SK-N-DZ (cell line): ENCODE measurements around the gene PTPRG.
A peak's percentile ranks its signal among the peaks of the same experiment; 100 is the strongest.

ENCODE experiments used
- DNase-seq: peaks from one replicate; pipeline ENCODE4 v3.0.0-alpha.2; 2015; ENCODE audit warnings: low spot score

The PTPRG gene

DNA sequence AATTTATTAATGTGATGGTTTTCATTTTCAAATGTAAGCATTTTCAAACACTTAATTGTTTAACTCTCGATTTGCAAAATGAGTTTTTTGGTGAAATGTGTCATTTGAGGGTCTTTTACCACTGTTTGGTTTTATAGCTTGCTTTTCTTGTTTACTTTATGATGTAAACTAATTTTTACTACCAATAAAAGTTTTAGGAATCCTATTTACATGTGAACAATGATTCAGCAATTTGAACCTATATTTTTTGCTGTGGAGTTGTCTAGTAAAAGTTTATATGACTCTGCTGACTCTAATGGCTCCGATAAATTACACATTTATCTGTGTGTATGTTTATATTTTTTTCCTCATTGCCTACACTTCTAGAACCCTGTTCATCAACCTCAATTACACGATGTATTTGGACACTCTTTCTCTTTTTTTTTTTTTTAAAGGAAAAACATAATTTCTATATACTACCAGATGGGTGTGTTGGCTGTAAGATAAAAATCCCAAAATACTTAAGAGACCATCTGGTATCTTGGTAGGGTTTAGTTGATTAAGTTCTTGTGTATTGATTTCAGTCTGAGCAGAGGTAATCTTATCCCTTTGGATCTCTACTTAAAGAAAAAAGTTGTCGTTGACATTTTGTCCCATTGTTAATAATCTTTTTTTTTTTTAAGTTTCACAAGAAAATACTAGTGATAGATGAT is 89.5 kb downstream of the PTPRG start:
- no peak for DNase-seq

GRCh38 chr3:61657689-61658088 is 96.3 kb downstream of the PTPRG start:
- no peak for DNase-seq

- no peak for DNase-seq
Measured at GRCh38 chr3:61662861-61663260, 101.5 kb downstream of the PTPRG start.

DNA sequence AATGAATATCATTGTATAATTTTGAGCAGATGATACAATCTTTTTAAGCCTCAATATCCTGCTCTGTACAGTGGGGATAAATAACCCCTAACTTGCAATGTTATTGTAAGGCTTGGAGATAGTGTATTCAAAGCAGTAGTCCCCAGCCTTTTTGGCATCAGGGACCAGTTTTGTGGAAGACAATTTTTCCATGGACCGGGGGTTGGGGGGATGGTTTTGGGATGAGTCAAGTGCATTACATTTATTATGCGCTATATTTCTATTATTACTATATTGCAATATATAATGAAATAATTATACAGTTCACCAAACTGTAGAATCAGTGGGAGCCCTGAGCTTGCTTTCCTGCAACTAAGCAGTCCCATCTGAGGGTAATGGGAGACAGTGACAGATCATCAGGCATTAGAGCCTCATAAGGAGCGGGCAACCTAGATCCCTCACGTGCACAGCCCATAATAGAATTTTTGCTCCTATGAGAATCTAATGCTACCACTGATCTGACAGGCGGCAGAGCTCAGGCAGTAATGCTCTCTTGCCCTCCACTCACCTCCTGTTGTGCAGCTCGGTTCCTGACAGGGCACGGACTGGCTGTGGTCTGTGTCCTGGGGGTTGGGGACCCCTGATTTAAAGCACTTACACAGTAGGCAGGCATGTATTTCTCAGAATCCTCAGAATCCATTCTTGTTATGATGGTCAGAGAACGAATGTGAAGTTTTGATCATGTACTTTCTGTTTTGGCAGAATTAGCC is 102.2 kb downstream of the PTPRG start:
- DNase-seq: no peak

- DNase-seq: no peak
Measured at GRCh38 chr3:61664105-61664482, 102.7 kb downstream of the PTPRG start.

- no peak for DNase-seq
Measured at GRCh38 chr3:61665121-61665520, 103.8 kb downstream of the PTPRG start.

GRCh38 chr3:61665987-61666386 is 104.6 kb downstream of the PTPRG start:
- peak; percentile 23 for DNase-seq

GRCh38 chr3:61666615-61667330 is 105.4 kb downstream of the PTPRG start:
- DNase-seq: no peak

DNA sequence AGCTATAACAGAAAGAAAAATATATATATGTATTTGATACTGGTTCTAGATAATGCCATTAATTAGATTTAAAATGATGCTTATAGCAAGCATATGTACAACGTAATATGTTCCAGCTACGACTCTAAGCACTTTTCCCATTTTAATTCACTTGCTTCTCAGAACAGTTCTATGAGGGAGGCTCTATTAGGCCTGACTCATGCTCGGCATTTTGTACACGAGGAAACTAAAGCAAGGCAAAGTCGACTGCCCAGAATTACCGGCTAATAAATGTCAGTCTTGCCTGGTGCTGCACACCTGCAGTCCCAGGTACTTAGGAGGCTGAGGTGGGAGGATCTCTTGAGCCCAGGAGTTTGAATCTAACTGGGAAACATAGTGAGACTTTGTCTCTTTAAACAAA is 106.0 kb downstream of the PTPRG start:
- DNase-seq: no peak

DNA sequence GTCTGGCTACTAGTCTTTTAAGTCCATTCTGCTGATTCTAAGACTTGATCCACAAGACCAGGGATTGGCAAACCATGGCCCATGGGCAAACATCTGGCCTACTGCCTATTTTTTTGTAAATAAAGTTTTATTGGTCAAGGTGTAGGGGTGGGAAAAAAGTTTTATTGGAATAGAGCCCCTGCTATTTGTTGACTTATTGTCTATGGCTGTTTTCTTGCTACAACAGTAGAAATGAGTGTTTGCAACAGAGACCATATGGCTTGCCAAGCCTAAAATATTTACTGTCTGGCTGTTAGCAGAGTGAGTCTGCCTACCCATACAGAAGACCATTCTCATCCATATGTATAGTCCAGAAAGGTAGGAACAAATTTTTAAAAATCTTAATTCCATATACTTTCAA is 106.4 kb downstream of the PTPRG start:
- no peak for DNase-seq

DNA sequence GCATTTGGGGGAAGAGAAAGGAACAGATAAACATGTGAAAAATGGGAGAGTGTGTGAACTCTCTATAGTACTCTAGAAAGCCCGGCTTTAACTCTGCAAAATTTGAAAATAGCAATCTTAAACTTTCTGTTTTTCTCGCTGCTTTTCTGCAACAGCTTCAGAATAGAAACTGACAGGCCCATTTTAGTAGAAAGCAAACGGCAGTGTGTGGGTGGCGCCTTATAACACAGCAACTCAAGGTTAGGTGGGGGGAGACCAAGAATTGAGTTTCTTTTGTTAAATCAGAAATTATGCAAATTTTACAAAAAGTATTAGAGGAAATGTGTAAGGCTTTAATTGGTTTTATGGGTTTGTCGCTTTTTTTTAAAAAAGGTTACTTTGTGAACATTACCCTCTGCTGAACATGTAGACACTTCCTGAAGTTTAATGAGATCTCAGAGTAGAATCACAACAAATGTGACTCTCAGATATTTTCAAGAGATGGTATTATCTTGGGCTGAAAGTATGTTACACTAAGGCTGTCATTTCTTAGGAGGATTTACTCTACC is 107.0 kb downstream of the PTPRG start:
- DNase-seq: no peak

DNA sequence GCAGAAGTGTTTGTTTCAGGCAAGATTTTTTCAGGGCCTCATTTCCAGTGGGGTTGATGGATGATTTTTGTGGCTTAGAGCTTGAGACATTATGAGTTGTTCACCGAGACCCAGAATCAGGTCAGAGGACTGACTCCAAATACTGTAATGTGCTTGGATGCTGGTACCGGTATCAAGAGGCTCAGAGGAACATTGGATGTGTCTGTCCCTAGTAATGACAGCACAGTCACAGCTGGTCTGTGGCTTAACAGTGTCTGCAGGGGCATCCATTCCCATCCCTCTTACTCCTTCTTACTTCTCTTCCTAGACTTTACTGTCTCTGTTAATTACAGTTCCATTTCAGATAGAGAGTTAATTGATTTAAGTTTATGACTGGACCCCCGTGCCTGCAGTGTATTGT is 107.8 kb downstream of the PTPRG start:
- DNase-seq: peak; percentile 8

- DNase-seq: peak; percentile 36
Measured at GRCh38 chr3:61669668-61670299, 108.4 kb downstream of the PTPRG start.

GRCh38 chr3:61673651-61674050 is 112.3 kb downstream of the PTPRG start:
- no peak for DNase-seq

DNA sequence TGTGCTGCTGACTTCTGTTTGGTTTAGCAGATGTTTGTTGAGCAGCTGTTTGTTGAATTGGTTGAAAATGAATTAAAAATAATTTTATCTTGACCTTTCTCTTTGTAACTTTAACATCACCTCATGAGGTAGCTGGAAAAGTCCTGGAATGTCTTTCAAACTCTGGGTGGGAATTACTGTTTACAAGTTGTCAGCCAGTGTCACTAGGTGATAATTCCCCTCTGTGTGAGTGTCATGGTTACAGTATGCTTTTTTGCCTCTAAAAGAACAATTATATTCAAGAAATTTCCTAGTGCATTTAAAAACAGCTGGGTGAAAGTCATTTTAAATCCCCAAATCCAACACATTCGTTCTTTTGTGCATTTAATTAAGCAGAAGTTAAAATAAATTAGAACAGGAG is 113.2 kb downstream of the PTPRG start:
- DNase-seq: no peak

DNA sequence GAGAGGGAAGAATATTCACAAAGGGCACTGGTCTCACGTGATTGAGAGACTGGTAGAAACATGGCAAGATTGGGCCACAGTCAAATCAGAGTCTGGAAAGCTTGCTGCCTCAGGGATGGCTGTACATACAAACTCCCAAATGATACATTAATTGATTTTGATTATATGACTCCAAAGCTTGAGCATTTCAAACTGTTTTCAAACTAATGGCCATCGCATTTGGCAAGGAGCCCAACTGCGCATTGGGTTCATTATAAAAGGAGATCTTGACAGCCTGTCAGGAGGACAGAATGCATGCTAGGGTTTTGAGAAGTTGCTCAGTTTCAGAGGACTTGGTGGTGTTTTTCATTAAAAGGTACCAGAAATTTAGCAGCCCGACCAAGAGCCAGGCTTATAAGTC is 117.7 kb downstream of the PTPRG start:
- DNase-seq: no peak

DNA sequence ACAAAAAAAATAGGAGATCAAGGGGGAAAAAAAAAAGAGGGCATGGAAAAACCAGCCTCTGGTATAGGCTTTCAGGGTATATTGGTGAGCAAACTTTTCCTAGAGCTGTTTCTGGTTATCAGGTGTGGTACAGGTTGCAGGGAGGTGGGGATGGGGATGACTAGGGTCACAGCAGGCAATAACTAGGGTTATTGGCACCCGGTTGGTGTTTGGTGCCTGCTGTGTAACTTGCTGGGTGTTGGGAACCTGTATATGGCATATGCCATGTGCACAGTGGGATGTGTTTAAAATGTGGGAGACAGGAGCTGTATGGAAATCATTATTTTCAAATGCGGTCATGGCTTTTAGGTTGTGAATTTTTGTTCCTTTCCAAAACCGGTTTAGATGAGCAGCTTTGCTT is 119.2 kb downstream of the PTPRG start:
- DNase-seq: no peak

DNA sequence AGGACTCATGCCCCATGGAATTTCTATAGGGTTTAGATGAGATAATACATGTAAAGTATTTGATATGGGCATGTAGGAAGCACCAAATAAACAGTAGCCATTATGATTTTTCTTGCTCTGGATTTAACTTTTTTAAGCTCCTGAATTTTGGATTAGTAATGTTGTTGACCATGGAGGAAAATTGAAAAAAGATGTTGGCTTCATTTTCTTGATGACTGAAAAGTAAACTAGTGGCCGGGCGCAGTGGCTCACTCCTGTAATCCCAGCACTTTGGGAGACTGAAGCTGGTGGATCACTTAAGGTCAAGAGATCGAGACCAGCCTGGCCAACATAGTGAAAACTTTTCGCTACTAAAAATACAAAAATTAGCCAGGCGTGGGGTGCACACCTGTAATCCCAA is 120.3 kb downstream of the PTPRG start:
- DNase-seq: no peak

DNA sequence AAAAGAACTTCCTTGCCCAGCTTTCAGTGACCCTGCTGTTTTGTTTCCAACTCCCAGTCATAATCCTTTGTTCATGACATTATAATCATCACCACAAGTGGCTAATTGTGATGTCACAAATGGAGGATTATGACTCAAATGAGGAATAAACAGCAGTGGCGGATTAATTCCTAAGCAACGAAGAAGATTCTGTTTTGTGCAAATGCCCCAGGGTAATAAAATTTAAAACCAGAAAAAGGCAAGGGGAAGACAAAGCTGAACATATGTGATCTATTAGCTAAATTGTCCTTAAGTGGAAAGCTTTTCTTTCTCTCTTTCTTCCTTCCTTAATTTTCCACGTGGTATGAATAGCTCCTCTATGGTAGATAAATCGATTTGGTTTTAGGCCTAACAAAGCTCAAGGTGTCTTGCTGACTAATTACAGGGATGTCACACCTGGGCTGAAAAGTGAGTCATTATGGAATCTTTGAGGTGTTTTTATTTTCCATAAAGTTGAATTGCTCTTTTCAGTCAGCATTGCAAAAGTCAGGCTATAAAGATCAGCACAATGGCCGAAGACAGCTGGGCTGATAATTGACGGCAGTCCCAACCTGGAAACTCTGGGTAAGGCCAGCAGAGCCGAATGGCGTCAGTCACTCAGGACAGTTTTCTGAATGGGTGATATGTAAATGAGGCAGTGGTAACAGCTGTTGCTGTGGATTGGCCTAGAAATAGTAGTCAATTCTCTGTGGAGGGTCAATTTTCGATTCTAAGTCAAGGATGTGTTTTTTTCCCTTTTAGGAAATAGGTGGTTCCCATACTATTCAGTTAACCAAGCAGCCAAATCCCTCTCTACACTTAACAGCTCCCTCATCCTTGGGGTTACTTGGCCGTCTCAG is 121.5 kb downstream of the PTPRG start:
- no peak for DNase-seq

GRCh38 chr3:61683549-61684236 is 122.3 kb downstream of the PTPRG start:
- no peak for DNase-seq
